Stimulated activated naive CD8-positive, alpha-beta T cell treated with anti-CD3 and anti-CD28 coated beads, Interleukin-15, Interleukin-2, amounts not matched to agents 100 U/mL and 50 U/mL, for 24 hours (primary cell): Measurements from ENCODE around the gene YY1.
"Not testable (repeated sequence)": the region's sequence is repeated elsewhere in the genome, so short reads cannot be mapped to it uniquely, and the experiment has no call there.

Experiments
- ATAC-seq: fragments of 150-1000 bp; cut with Tn5 transposase; one replicate; pipeline ENCODE4 v1.10.0; 2021
- DNase-seq: peaks from one replicate; pipeline ENCODE4 v3.0.0; 2021

Gene YY1

DNA sequence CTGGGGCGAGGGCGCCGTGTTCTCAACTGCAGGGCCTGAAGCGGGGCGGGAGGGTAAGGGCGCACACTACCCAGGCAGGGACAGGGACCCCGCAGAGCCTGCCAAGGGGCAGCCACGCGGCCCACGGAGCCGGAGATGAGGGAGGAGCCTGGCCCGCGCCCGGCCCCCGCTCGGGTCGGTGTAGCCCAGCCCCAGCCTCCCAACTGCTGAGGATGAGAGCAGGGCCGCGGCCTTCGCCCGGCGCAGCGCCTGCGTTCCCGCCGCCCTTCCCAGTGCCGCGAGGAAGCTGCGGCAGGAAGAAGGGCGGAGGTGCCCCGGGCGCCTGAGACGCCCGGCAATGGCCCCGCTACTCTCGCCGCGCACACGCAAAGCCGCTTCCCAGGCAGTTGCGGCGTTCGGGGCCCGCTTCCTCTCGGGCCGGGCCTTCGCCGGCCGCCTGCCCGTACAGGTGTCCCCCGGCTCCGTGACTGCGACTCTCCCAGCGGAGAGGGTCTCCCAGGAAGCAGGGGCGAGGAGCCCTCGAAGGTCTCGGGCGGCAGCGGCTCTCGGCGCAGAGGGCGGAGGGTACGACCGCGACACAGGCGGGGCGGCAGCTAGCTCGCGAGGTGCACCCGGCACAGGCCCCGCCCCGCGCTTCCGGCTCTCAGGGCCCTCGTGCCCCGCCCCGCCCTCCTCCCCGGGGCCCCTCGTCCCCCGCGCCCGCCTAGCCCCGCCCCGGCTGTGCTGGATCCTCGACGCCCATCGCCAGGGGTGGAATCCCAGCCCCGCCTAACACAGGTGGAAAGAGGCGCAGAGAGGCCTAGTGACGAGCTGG lies 24.8 kb upstream of the YY1 start:
- DNase-seq (peak; percentile 97), ATAC-seq (peak; percentile 94)

DNA sequence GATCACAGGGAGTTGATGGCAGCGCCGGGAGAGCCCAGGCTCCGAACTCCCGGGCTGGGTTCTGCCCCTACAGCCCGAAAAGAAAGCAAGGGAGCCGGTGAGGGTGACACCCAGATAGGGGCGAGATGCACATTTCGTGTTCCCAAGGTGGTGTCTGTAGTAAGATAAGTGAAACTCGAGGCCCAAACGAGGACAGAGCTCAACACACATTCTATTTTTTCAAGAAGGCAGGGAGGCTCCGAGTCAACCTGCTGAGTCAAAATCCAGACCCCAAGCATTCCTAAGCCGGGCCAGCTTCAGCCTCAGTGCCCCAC lies 24.2 kb upstream of the YY1 start:
- DNase-seq (no peak), ATAC-seq (no peak)

DNA sequence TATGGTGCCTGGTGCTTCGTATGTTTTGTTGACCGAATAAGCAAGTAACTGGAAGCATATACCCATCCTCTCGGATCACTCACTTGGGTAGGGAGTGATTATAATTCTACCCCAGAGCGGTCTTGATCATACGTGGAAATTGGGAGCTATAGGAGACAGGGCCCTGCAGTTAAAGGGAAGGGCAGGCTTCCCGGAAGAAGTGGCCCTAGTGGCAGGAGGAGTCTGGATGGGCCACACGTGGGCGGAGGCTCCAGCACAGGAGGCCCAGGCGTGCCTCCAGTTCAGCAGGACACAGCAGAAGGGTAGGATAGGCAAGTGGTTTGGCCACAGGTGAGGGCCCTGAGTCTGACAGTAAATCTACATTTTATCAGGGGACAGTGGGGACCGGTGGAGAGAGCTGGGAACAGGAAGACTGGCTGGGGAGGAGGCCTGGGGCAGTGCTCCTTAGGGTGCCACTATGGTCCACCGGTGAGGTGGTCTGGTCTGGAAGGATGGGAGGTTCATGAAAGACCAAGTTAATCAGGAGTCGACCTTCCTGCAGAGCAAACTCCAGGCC lies 23.5 kb upstream of the YY1 start:
- DNase-seq, result no peak
- ATAC-seq, result no peak

DNA sequence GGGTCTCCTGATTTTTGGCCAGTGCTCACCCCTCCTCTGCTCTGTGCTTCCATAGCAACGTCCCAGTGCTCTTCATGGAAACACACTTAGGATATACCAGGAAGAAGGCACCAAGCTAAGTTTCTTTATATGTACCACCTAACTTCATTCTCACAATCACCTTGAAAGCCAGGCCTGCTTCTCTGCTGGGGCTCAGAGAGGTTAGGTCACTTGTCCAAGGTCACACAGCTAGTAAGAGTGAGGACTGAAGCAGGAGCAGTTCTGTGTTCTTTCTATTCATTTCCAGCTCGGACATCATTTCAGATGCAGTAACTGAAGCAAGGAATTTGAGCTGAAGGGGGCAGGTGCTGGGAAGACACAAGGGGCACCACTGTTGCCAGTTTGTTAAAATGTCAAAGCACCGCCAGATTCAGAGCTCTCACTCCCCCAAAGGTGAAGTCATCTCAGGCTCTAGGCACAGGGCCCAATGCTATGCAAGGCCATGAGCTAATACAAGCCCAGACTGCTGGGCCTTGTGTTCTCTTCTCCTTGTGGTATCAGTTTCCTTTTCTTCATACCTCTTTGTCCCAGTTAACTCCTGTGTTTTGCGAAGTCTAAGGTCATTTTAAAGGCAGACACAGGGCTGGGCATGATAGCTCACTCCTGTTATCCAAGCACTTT lies 19.7 kb upstream of the YY1 start:
- DNase-seq, result no peak
- ATAC-seq, result no peak

DNA sequence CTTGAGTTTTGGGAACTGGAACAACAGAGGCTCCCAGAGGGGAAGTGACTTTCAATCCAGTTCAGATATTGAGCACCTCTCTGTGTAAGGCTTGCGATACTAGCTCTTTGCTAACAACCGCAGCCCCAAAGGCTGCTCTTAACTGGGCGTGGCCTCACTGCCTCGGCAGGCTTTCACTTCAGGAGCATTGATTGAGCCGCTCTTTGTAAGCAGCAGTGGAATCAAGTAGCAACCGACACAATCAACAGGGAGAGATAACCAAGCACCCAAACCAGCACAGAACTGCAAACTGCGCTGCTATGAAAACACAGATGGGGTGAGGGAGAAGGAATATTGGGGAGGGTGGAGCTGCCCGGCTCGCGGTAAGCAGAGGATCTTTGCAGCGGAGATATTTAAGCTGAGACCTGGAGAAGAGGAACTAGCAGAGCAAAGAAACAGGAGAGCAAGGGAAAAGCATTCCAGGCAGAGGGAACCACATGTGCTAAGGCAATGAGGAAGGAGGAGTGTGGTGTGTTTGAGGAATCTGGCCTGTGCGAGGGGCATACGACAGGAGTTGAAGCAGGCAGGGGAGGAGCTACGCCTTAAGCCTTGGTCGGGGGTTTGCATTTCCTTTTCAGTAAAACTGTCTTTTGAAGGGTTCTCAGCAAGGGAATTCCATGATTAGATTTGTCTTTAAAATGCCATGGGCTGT lies 17.3 kb upstream of the YY1 start:
- ATAC-seq (peak; percentile 93), DNase-seq (peak; percentile 65)

DNA sequence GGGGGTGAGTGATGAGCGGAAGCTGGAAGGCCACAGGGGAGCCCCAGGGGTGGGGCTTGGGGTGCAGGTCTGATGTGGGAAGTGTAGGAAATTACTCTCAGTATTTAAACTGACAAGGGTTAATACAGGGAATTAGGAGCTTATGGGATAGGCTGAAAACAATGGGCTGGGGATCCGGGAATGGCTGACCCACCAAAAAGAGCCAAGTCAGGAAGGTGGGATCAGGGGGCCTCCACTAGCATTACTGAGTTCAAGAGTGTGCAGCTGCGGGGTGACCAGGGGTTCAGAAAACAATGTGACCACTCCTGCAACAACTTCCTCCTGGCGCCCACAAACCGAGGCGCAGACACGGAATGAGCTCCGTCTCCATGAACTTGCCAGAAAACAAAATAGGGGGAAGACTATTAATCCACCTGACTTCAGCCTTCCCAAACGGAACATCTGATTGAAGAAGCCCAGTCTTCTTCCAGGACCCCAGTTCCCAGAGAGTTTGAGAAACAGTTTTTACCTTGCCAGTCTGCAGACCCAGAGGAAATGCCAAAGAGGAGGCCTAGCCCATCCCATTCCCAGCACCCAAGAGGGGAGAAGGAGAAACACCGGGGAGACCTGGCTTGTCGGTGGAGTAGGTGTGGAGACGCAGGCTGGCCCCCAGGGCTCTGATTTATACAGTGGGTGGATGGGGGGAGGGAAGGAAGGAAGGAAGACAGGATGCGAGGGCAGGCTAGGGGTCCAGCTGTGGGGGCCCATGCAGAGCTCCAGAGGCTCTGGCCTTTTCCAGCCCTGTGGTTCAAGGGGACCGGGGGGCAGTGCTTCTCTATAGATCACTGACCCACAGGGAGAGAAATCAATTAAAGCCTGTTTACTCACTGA lies 16.5 kb upstream of the YY1 start:
- peak; percentile 12 for ATAC-seq

DNA sequence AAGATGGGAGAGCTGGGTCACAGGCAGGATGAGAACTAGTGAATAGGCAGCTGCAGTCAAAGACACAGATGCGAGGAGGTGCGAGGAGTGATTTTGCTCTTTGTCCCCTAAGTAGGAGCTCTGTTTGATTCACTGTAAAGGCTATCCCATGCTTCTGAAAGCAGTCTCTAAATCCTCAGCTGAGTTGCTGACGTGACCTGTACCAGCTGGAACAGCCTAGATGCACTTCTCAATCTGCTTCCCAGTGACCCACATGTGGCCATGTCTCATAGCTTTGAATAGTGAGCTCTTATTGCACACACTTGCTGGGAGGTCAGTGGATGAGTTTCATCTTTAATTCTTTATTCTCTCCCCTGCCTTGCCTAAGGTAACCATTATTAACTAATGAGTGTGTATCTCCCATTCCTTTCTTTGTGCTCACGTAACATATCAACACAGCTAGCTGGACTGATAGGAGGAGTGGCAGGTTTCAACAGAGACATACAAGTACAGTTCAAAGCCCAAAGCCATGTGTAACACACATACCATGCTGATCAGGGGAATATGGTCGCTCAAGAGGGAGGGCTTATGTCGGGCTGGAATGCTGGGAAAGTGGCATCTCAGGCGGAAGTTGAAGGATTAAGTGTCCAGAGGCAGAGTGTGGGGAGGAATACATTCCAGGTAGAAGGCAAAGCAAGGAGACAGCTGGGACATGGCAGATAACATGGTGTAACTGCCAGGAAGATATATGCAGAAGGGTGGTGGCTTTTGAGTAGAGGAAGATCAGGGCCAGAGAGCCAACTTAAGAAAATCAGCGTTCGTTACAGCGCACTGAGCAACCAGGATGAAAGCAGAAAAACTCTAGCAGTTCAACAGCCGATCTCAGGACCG lies 15.4 kb upstream of the YY1 start:
- ATAC-seq (no peak), DNase-seq (no peak)

More for the DNA sequence above, 16.5 kb upstream of the YY1 start:
- no peak for DNase-seq

DNA sequence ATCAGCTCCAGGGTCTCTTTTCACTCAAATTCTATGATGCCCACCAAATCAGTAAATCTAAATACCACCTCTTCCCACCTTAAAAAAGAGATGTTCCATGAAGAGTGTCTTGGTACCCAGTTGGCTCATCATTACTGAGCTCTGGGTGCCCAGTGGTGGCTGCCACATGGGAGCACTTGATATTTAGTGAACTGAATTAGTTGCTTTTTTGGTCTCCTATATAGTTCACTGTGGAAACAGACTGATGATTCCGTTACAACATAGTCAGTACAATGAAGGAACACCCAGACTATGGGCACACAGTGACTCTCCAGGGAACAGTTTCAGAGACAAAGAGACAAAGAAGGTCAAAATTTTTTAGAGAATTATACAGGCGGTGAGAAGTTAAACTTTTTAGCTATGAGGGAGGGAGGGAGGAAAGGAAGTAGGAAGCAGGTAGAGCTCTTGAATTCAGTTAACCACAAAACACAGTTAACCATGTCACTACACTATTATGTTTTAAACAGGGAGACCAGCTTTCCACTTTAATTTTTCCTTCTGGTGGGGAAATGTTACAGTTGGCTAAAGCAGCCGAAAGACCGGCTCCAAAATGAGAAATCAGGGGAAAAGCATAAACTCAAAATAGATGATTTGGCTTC lies 14.6 kb upstream of the YY1 start:
- DNase-seq (no peak), ATAC-seq (peak; percentile 13)

DNA sequence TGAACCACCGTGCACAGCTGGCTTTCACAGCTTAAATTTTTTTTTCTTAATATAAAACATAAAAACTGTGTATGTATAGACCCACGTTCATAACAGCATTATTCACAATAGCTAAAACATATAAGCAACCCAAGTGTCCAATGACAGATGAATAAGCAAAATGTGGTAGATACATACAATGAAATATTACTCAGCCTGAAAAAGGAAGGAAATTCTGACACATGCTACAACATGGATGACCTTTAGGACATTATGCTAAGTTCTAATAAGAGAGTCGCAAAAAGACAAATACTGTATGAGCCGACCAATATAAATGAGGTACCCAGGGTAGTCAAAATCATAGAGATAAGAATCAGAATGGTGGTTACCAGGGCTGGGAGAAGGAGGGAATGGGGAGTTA lies 13.8 kb upstream of the YY1 start:
- no peak for ATAC-seq
- no peak for DNase-seq

DNA sequence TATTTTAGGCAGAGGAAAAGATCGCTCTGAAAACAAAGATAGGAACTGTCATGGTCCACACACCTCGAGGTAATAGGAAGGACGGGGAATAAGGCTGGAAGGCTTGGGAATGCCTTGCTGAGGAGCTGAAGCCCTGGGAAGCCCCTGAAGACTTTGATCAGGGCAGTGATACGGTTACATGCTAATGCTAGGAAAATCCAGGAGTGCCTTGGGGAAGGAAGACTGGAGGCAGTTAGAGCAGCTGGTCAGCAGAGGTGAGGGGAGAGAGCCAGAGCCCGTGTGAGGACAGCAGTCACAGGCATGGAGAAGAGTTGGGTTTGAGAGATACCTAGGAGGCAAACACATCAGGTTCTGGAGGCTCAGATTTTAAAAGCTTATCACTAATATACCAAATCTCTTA lies 8.6 kb upstream of the YY1 start:
- DNase-seq, result no peak
- ATAC-seq, result no peak

DNA sequence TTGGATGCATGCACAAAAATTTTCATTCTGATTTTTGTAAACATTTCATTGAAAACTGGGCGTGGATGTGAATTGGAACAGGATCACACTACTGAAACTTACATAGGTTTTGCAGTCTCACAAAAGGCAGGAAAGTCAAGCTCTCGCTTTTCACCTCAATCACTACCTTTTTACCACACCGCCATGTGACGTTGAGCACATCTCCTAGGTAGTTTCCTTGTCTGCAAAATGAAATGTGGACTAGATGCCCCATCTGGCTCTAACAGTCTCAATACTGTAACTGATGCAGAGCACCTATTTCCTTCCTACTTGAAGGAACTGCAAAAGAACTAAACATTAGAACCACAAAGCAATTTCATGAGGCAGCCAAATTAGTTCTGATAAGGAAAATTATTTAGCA lies 4.4 kb upstream of the YY1 start:
- no peak for DNase-seq
- ATAC-seq, result no peak

DNA sequence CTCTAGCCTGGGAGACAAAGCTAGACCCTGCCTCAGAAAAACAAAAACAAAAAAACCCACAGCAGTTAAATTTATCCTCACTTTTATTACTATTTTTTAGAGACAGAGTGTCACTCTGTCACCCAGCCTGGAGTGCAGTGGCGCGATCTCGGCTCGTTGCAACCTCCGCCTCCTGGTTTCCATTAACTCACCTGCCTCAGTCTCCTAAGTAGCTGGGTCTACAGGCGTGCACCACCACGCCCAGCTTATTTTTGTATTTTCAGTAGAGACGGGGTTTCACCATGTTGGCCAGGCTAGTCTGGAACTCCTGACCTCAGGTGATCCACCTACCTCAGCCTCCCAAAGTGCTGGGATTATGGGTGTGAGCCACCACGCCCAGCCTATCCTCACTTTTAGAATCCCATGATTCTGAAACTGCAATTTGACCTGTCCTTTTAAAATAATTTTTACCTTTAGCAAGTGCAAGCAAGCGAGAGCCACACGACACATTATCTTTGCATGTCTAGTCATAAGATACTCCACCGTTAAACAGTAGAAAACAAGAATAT lies 2.6 kb upstream of the YY1 start:
- ATAC-seq, DNase-seq: not testable (repeated sequence)

DNA sequence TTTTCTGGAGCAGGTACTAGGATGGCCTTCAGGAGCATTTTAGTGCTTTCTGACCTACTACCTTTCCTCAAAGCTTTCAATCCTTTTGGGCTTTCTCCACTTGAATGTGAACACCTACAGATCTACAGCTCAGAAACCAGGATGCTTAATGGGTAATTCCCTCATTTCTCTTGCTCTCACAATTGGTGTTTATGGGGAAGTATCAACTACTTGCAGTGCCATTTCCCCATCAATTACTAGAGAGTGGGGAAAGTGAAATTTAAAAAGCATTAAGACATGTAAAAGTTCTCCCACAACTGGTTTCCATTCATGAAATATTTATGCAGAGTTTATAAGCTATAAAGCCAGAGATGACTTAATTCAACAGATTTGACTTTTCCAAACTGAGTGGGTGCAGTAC lies 2.1 kb upstream of the YY1 start:
- no peak for DNase-seq
- no peak for ATAC-seq

DNA sequence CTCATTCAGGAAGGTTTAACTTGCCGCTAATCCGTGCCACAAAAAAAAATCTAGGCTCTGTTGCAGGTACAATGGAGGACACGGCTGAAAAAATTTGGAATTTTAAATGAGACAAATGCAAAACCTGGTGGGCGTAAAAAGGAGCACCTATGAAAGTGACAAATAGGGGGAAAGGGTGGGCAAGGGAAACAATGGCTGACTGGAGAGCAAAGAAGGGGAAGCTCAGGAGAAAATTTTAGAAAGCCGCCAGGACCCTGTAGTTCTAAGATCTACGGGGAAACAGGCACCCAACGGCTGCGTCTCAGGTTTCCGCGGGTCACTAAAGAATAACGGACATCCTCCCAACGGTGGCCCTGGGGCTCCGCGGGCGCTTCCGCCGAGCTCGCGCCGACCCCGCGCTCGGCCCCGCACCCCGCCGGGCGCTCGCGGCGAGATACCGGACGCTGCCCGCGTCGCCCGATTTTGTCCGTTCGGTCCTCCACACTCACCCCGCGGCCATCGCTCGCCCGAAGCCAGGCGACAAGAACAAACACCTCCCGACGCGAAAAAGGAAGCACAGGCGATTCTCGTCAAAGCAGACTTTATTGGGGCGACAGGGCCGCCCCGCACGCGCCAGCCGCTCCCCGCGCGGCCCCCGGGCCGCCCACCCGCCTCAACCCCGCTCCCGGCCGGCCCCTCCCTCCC lies 1.1 kb upstream of the YY1 start:
- DNase-seq (peak; percentile 71), ATAC-seq (peak; percentile 6)

DNA sequence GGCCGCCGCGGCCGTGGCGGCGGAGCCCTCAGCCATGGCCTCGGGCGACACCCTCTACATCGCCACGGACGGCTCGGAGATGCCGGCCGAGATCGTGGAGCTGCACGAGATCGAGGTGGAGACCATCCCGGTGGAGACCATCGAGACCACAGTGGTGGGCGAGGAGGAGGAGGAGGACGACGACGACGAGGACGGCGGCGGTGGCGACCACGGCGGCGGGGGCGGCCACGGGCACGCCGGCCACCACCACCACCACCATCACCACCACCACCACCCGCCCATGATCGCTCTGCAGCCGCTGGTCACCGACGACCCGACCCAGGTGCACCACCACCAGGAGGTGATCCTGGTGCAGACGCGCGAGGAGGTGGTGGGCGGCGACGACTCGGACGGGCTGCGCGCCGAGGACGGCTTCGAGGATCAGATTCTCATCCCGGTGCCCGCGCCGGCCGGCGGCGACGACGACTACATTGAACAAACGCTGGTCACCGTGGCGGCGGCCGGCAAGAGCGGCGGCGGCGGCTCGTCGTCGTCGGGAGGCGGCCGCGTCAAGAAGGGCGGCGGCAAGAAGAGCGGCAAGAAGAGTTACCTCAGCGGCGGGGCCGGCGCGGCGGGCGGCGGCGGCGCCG lies 381 bp downstream of the YY1 start:
- ATAC-seq, result no peak

DNA sequence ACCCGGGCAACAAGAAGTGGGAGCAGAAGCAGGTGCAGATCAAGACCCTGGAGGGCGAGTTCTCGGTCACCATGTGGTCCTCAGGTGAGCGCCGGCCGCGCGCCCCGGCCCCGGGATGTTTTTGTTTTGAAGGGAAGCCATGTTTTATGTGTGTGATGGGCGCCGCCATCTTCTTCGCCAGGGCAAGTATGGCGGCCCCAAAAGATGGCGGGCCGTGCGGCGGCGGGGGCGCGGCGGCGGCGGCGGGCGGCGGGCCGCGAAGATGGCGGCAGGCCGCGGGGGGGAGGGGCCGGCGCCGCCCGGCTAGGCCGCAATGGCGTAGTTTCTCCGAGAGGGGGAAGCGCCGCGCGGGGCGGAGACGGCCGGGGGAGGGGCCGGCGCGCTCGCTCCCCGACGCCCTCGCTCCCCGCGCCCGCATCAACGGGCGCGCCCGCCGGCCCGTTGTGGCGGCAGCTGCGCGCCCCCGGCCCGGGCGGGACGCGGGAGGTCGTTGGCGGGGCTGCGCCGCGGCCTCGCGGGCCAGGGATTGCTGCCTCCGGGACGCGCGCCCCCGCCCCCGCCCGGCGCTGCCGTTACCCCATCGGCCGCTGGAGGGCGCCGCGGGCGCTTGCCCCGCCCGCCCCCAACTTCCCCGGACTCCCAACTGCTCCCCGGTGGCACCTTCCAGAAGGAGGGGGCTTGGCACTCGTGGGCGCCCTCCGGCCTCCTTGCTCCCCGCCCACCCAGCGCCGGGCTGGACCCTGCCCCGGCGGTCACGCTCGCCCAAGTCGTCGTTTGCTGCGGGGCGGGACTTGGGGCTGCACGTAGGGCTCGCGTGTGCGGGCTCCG lies 1.1 kb downstream of the YY1 start:
- ATAC-seq (peak; percentile 50), DNase-seq (peak; percentile 90)

More for the DNA sequence above, 381 bp downstream of the YY1 start:
- peak; percentile 50 for DNase-seq

DNA sequence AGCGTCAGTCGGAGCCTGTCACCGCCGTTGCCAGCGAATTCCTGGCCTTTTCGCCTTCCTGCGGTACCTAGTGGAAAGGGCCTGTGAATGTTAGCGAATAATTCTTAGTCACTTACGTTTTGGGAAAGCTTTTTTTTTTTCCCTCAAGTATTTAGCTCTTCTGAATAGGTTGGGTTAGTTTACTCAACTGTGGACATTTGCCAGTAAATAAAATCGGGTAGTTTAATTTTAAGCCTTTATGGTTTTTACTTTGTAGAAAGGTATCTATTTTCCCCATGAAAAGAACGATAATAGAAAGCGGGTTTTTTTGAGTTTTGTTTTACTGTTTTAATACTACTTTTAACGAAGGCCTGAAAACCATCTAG lies 1.7 kb downstream of the YY1 start:
- no peak for ATAC-seq
- no peak for DNase-seq

DNA sequence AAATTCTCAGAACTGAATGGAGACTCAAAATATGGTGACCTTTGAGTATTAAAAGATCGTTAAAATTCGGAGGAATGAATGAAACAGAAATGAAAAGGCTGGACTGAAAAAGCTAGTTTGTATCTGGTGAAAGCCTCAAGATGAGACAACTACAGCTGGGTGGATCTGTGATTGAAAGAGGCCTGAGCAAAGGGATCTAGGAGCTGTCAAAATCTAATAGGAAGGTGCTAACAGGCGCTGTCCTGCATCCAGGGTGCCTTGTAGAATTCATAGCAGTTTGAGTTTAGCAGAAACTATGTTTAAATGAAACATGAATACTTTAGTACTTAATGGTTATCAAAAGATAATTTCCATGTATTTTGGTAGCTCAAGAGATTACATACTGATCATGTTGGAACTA lies 2.3 kb downstream of the YY1 start:
- no peak for DNase-seq
- ATAC-seq, result no peak
